GM19468 (cell line): Measurements from ENCODE around the gene ZNF200.

Experiments used
- ATAC-seq: cut with Tn5 transposase; IDR thresholded peaks from one replicate; pipeline ENCODE4 v1.9.1; 2021; ENCODE audit warnings: mild to moderate bottlenecking, moderate library complexity, moderate number of reproducible peaks; ENCODE audit not compliant: unreplicated experiment; ENCODE audit errors: extremely low read depth

ZNF200 gene

DNA sequence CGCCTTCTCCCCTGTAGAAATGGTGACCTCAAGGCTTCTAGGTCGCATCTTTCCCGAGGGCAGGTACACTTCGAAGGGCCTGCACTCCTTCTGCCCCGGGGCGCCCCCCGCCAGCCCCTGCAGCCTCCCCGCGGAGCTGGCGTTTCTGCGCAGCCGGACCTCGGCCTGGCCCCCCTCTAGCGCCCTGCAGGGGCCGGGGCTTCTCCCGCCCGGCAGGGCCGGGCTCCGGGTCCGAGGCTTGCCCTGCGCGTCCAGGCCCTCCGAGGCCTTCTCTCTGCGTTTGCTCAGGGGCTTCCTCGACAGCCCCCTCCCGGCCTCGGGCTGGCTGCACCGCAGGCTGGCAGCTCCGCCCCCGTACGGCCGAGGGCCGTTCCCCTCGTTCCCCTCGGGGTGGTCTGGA, 19.4 kb upstream of the ZNF200 start:
- ATAC-seq: no peak

DNA sequence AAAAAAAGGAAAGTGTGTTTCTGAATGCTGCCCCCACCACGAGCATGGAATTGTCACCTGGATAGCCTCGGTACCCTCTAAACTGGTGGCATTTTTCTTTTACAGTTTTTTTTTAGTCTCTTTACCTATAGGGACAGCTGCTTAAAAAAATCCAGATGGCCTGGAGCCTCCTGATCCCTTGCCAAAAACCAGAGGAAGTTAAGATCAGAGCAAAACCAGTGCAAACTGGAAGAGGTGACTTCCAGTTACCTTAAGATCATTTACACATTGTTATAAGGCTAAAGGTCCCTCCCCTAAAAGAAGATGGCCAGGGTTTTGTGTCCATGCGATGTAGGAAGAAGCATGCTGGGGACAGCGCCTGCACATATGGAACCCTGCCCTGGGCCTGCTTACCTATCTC, 18.0 kb upstream of the ZNF200 start:
- no peak for ATAC-seq

DNA sequence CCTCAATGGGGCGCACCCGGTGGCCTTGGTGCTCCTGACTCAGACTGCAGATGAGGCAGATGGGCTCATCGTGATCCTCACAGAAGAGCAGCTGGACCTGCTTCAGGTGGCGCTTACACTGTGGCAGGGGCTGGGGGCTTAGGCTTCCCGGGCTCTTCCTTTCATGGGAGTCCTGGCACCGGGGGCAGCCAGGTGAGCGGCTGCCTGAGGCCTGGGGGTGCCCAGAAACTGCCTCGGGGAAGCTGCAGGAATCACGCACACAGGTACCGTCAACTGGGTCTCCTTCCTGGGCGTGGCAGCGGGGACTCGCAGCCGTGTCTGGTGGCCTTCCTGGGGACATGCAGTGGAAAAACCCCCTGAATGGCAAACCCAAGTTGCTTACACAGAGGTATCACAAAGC, 14.5 kb upstream of the ZNF200 start:
- no peak for ATAC-seq

DNA sequence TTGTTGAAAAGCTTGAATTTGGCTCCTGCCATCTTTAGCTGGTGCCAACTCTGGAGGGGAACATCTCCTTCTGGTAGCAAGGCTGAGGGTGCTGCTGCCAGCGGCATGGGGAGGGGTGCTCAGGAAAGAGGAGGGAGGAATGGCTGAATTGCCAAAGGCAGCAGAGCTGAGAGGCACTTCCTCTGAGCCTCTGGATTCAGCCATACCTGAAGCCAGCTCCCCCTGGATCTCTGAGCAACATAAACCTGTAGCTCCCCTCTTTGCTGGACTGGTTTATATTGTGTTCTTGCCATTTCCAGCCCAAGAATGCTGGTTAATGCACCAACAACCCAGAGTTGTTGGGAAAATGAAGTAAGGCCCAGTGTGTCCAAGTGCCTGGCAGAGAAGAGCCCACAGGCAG, 14.1 kb upstream of the ZNF200 start:
- ATAC-seq: no peak

DNA sequence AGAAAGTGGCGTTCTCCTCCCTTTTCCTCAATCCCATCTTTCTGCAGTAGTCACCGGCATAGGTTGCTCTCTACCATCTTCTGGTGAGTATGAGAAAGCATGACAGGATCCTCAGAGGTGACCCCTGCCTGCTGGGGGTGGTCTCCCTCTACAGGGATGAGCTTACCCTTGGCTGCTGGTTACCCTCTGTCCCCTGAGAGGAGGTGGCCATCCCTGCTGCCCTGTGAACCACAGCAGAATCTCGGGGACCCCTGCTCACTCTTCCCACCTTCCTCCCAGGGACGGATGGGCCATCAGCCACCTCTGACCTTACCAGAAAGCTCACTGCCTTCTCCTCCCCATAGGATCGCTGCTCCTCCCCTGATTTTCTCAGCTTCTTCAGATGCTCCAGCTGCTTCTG, 13.6 kb upstream of the ZNF200 start:
- no peak for ATAC-seq

DNA sequence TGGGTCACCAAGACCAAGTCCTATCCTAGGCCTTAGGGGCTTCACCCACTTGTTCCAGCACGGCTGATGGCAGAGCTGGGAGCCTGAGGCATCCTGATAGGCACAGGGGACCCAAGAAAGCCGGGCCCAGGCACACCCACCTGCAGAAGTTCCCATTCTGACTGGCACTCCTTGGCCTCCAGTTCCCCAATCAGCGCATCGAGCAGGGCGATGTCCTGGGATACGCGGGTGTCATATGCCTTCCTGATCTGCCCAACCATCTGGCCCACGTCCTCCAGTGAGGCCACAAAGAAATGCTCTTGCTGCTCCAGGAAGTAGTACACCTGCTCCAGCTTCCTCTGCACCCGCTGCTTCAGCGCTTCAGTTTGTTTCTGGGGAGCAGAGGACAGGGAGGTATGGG, 11.9 kb upstream of the ZNF200 start:
- no peak for ATAC-seq

DNA sequence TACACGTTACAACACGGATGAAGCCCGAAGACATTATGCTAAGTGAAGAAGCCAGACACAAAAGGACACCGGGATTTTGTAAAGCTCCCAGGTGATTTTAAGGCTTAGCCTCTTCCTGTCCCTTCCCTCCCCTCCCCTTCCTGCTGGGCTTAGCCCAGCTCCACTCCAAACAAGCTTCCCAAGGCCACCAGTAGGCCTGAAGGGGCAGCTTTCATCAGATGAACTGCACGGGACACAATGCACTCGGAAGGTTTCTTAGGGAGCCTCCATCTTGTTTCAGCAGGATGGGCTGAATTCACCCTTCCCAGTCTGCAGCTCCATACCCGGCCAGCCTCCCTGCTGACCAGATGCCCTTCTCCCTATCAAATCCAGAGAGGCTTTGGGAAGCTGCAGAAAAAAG, 11.0 kb upstream of the ZNF200 start:
- no peak for ATAC-seq

DNA sequence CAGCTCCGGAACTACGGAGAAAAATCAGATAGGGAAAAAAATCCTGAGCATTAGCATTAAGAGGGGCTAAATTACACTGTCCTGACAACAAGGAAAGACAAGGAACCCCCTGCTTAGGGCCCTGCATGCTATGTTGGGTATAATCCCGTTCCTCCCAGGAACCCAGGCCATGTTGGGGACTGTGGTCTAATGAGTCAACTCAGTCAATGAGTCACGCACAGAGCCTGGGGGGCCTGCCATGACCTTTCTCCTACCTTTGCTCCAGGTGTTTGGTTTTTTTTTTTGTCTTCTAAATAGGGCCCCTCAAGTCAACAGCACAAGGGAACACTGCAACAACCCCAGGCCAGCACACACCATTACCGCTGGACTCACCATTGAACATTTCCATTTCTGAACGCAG, 8.9 kb upstream of the ZNF200 start:
- ATAC-seq: no peak

DNA sequence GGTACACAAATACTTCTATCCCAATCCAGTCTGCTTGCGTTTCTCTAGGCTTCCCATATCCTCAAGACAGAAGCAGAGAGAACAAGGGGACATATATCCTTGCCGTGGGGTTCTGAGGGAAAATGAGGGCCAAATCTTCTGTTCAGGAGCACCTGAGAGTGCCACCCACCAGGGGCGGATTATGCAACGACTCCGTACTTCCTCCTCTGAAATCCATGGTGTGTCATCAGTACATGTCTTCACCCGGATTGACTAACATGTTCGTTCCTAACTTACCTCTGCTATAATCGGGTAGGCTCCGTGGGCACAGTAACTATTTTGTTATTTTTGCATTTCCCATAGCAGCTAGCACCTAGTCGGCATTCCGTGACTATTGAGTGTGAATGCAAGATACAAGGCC, 7.8 kb upstream of the ZNF200 start:
- no peak for ATAC-seq

DNA sequence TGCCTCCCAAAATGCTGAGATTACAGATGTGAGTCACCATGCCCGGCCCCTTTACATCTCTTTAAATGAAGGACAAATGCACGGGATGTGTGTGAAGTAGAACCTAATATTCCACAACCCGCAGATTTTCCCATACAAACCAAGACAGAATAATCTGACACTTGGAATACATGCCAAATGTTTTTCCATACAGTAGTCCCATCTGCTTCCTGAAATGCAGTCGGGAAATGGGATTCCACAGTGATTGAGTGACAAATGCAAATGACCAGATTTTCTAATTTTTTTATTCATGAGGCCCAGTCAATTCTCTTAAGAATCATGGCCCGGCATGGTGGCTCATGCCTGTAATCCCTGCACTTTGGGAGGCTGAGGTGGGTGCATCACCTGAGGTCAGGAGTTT, 6.8 kb upstream of the ZNF200 start:
- ATAC-seq: no peak

DNA sequence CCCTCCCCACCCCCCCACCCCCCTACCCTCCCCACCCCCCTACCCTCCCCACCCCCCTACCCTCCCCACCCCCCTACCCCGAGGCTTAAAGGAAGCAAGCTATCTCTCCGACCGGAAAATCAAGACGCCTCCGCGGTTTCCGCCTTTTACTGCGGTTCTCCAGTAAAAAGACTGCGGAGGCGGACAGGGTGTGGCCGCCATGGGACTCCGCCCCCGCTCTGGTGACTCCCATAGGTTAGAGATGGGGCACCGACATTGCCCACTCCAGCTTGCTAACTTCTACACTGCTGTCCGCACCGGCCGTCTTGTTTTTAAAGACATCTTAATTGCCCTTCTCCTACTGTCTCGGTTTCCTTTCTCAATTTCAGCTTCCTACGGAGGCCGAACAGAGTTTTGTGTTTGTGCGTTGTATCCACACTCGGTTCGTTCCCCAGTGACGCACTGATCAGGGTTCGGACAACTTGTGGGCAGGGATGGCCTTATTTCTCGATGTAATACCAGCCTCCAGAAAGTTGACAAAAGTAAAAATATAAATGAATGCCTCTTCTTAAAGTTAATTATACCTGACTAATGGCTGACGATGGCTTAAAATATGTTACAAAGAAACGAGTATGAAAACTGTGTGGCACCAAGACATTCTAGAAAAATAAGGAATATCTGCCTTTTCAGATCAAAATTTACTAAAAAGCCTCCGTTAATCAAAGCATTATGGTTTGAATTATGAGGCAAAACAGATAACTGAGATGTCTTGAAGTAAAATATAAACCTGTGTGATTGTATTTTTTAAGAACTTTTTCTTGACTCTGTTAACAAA, 1.1 kb upstream of the ZNF200 start:
- ATAC-seq: no peak

DNA sequence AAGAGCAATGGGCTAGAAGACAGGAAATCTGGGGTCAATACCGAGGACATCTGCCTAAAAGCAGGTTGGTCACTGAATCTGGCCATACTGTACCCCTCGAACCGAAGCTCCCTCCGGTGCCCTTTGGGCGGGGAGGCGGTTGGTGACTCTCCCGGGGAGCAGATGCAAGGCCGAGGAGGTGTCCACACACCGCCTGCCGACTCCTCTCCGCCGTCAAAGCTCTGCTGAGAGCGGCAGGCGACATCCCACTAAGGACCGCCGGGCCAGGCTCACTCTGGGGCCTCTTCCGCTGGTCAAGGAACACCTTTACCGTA, 458 bp downstream of the ZNF200 start:
- no peak for ATAC-seq

DNA sequence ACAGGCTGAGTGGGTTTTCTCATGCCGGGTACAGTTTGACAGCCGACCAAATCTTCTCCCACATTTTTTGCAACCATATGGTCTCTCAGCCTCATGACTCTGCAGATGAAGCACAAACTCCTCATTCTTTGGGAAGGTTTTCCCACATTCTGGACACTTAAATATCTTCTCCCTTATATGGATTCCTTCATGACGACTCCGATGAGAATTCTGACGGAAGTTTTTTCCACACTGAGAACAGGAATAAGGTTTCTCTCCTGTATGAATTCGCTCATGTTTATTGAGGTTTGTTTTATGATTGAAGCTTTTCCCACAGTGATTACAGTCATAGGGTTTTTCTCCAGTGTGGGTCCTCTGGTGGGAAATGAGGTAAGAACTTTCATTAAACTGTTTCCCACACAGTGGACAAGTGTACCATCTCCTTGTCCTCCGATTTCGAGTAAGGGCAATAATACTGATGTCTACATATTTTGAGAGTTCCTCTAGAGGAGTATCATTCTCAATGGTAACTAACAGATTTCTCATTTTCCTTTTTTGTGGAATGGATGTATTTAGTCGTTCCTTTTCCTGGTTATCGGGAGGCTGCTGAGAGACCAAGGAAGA, 10.9 kb downstream of the ZNF200 start:
- no peak for ATAC-seq

DNA sequence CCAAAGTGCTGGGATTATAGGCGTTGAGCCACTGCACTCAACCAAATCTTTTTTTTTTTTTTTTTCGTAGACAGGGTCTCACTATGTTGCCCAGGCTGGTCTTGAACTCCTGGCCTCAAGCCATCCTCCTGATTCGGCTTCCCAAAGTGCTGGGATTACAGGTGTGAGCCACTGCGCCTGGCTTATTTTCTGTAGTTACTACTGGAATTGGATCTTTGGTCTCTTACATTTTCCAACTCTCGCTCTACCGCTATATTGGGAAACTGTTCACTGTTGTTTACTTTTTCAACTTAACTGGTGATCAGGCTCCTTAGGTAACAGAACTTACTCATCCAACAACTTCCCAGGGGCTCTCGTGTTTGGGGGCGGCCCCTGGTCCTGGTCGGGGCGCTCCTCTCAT, 14.1 kb downstream of the ZNF200 start:
- ATAC-seq: no peak

DNA sequence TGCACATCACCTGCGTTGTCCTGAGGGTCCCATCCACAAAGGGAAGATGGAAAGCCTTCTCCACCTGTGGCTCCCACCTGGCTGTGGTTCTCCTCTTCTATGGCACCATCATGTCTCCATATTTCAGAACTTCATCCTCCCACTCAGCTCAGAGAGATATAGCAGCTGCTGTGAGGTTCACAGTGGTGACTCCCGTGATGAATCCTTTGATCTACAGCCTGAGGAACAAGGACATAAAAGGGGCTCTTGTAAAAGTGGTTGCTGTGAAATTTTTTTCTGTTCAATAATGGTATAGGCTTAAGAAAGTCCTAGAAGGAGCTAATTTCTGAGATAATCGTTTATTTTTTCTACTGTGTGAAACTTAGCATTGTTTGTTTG, 18.7 kb downstream of the ZNF200 start:
- no peak for ATAC-seq

DNA sequence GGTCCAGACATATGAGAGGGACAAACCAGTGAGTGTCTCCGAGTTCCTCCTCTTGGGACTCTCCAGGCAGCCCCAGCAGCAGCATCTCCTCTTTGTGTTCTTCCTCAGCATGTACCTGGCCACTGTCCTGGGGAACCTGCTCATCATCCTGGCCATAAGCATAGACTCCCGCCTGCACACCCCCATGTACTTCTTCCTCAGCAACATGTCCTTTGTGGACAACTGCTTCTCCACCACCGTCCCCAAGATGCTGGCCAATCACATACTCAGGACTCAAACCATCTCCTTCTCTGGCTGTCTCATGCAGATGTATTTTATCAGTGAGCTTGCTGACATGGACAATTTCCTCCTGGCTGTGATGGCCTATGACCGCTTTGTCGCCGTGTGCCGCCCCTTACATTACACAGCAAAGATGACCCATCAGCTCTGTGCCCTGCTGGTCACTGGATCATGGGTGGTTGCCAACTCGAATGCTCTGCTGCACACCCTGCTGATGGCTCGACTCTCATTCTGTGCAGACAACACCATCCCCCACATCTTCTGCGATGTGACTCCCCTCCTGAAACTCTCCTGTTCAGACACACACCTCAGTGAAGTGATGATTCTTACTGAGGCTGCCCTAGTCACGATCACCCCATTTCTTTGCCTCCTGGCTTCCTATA, 19.2 kb downstream of the ZNF200 start:
- ATAC-seq: no peak

DNA sequence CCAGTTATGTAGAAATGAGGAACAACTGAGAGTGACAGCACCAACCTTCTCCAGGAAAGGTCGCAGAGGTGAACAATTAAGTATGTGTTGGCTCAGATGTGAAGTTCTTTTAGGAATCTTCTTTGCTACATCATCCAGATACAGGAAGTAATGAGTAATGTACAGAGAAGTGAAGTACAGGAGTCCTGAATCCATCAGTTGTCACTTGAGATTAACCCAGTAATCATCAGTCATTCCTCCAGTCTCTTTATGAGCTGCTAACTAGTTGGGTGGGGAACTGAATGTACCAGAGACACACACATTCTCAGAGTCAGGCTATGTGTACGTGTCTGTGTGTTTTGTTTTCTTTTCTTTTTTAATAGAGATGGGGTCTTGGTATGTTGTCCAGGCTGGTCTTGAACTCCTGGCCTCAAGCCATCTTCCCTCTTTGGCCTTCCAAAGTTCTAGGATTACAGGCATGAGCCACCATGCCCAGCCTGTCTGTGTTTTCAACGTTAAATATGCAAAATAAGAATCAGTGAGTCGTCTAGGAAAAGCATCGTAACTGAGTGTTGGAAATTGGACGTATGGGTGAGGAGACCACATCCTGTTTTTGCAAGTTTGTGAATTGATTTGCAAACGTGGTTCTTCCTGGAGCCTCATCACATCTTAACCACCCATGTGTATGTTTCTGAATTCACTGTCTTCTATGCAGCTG, 19.9 kb downstream of the ZNF200 start:
- ATAC-seq: no peak

DNA sequence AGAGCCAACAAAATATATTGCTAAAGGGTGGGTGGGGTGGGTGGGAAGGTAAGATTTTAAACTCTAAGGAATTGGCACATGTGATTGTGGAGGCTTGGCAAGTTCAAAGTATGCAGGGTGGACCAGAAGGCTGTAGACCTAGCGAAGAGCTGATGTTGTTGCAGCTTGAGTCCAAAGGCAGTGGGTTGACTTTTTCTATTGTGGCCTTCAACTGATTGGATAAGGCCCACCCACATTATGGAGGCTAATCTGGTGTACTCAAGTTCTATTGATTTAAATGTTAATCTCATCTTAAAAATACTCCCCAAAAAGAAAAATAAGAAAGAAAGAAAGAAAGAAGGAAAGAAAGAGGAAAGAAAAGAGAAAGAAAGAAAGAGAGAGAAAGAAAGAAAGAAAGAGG, 22.4 kb downstream of the ZNF200 start:
- ATAC-seq: no peak

DNA sequence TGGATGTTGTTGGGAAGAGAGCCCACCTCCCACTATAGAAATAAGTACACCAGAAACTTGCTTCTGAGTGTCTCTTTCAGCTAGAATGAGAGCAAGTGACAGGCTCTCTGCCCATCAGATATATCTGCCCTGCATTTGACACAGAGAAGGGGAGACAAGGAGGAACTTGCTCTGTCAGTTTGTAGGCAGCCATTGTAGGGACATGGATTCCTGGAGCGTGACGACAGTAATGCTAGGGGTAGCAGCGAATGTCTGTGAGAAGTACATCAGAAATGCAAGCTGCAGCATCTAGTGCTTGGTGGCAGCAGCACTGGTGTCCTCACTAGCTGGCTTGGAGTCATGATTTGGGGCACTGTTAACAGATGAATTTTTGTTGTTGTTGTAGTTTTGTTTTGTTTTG, 23.0 kb downstream of the ZNF200 start:
- ATAC-seq: no peak

DNA sequence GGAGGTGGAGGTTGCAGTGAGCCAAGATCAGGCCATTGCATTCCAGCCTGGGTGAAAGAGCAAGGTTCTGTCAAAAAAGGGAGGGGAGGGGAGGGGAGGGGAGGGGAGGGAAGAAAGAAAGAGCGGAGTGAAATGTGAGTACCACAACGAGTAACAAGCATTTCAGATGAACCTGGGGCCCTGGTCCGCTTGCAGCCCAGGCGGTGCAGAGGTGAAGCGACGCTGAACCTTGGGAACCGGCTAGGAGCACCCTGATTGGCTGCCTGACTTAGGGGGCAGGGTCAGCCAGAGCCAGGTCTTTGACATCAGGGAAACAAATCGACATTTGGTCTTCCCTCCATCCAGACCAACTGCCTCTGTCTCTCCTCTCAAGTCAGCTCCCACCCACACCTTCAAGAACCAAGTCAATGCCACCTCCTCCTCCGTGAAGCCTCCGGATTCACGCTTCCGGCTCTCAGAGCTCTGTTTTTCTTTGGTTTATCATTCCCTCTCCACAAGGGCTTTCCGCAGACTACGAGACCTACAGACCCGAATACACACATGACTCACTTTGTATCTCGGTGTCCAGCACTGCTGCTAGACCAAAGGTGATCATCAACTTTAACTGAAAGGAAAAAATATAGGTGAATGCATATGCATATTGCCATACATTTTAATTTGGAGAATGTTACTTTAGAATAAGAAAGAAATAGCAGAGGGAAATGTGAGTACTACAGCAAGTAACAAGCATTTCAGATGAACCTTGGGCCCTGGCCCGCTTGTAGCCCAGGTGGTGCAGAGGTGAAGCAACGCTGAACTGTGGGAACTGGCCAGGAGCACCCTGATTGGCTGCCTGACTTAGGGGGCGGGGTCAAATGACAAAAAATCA, 27.6 kb downstream of the ZNF200 start:
- no peak for ATAC-seq
